Lower leg skin (tissue), 4 donors: ENCODE results near the gene INPP5F. TPM values are rescaled to one million over a fixed set of nuclear protein-coding genes. Genes with fewer than 3 reads are reported as not detected.

Source experiments
- DNase-seq, 2 donors: peaks; one replicate each; pipeline ENCODE4 v3.0.0-alpha.2; 2019; ENCODE audit warnings: low spot score in 2 of 2
- H3K4me3 ChIP-seq: fragments of 200-600 bp; sonication (generic); 2 replicates; pipeline ENCODE4 v1.5.1; 2017; ENCODE audit warnings: mild to moderate bottlenecking, low read depth; ENCODE audit not compliant: poor library complexity, severe bottlenecking
- POLR2A ChIP-seq, 2 donors: fragments of 450-650 bp; IDR thresholded peaks; one replicate each; pipeline ENCODE4 v1.6.1; 2016 to 2017; ENCODE audit warnings: antibody characterized with exemption in 2 of 2, mild to moderate bottlenecking in 1 of 2, moderate library complexity in 1 of 2
- WGBS, 2 donors: methylation state at CpG; one replicate each; pipeline ENCODE4 v1.1.5; 2018; 5-methylcytosine and 5-hydroxymethylcytosine counted together
- intact Hi-C: fragments of 100-400 bp; cut with DNase I; formaldehyde crosslinking; loops from one replicate; pipeline ENCODE4 v1.15.0; 2023; ENCODE audit warnings: low total_unique reads
- total RNA-seq, 4 donors: library from RNA; depleted of rRNA; stranded (reverse); fragments of >200 nt; gene quantifications; one replicate each; pipeline ENCODE4 v1.1.0, GENCODE V29; 2016
- TF ChIP-seq, protein P1 (sequence below), 3 donors: fragments of 450-650 bp; IDR thresholded peaks; one replicate each; pipeline ENCODE4 v1.5.1; 2016; ENCODE audit warnings: antibody characterized with exemption in 3 of 3, mild to moderate bottlenecking in 3 of 3, moderate library complexity in 2 of 3

INPP5F gene
- total RNA-seq, 4 donors from 2014 or later, result 13.8 to 17.1 (median 15.0) TPM

DNA sequence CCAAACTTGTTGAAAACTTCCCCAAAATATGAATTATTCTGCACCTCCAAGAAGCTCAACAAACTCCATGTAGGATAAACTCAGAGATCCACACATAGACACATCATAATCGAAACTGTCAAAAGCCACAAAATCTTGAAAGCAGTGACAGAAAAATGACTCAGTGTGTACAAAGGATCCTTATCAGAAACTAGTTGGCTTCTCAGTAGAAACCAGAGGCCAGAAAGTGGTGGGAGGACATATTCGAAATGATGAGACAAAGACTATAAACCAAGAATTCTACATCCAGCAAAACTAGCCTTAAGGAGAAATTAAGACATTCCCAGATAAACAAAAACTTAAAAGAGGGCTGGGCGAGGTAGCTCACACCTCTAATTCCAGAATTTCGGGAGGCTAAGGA, 108.3 kb downstream of the INPP5F start:
- intact Hi-C loops, result no loop called here
- no peak for DNase-seq
- WGBS, 2 donors, result 87 to 90% methylated on average over 4 of the region's 4 CpGs
- TF ChIP-seq, protein P1, sequence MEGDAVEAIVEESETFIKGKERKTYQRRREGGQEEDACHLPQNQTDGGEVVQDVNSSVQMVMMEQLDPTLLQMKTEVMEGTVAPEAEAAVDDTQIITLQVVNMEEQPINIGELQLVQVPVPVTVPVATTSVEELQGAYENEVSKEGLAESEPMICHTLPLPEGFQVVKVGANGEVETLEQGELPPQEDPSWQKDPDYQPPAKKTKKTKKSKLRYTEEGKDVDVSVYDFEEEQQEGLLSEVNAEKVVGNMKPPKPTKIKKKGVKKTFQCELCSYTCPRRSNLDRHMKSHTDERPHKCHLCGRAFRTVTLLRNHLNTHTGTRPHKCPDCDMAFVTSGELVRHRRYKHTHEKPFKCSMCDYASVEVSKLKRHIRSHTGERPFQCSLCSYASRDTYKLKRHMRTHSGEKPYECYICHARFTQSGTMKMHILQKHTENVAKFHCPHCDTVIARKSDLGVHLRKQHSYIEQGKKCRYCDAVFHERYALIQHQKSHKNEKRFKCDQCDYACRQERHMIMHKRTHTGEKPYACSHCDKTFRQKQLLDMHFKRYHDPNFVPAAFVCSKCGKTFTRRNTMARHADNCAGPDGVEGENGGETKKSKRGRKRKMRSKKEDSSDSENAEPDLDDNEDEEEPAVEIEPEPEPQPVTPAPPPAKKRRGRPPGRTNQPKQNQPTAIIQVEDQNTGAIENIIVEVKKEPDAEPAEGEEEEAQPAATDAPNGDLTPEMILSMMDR (IDR thresholded peaks at IDR 0.05), result no peak
- TF ChIP-seq POLR2A (IDR thresholded peaks at IDR 0.05), result no peak
- no peak overlapping the region for H3K4me3 ChIP-seq

DNA sequence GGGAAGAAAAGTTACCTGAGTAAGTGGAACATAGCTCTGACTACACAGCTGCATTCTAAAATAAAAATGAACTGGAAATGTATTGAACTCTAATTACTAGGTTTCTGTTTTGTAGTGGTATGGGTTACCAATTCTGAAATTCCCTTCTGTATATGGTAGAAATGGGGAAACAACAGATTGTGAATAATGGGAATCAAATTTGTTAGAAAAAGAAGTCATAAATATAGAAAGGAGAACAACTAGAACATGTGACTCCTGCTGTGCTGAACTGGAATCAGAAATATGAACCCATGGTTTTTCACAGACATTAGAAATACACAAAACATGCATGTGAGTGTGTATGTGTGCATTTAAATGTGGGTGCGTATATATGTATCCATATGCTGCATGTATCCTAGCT, 119.8 kb downstream of the INPP5F start:
- DNase-seq, result no peak
- H3K4me3 ChIP-seq, result no peak overlapping the region
- intact Hi-C loops, result no loop called here
- TF ChIP-seq, protein P1 (IDR thresholded peaks at IDR 0.05), result no peak
- no peak for TF ChIP-seq POLR2A (IDR thresholded peaks at IDR 0.05)
- WGBS, 2 donors, result 86 to 98% methylated on average over 1 of the region's 1 CpG

DNA sequence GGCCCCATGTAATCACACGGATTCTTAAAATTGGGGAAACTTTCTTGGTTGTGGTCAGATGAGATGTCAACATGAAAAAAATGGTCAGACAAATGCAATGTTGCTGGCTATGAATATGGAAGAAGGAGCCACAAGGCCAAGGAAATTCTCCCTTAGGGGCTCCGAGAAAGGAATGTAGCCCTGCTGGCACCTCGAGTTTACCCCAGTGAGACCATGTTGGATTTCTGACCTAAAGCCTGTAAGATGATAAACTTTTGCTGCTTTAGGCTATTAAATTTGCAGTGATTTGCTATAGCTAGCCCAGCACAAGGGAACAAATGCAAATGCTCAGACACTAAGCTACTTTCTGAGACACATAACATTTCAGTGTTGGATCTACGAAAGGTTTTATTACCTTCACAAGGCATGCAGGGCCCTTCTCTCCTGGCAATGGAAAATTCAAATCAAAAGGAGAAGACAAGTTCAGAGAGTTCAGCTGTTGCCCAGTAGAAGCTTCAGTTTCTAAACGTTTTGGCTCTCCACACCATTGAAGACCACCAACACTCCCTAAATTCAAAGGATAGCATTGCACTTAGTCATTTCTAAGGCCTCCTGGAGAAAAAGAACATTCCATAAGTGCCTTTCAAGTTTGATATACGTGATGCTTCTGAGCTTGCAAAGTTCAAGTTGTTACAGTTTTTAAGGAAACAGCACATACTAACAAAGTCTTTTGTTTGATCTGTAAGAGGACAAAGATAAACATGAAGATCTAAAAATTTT, 123.4 kb downstream of the INPP5F start:
- 74 to 79% methylated on average over 6 of the region's 6 CpGs for WGBS, 2 donors
- H3K4me3 ChIP-seq, result no peak overlapping the region
- DNase-seq, result no peak
- intact Hi-C loops, result no loop called here
- no peak for TF ChIP-seq POLR2A (IDR thresholded peaks at IDR 0.05)
- TF ChIP-seq, protein P1 (IDR thresholded peaks at IDR 0.05), result no peak

DNA sequence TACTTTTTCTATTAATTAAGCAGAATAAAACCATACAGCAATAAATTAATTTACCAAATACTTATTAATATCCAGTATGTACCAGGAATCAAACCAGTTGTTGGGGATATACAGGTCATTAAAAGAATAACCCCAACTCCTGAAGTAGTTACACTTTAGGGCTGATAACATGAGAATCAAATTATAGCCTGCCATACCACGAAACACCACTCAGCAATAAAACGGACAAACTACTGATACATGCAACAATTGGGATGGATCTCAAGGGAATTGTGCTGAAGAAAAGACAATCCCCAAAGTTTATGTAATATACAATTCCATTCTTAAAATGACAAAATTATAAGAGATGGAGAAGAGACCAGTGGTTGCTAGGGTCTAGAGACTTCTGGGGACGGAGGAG, 124.1 kb downstream of the INPP5F start:
- TF ChIP-seq, protein P1 (IDR thresholded peaks at IDR 0.05), result no peak
- no peak for TF ChIP-seq POLR2A (IDR thresholded peaks at IDR 0.05)
- no peak overlapping the region for H3K4me3 ChIP-seq
- WGBS, 2 donors, result 89 to 90% methylated on average over 3 of the region's 3 CpGs
- no peak for DNase-seq
- intact Hi-C loops, result no loop called here

DNA sequence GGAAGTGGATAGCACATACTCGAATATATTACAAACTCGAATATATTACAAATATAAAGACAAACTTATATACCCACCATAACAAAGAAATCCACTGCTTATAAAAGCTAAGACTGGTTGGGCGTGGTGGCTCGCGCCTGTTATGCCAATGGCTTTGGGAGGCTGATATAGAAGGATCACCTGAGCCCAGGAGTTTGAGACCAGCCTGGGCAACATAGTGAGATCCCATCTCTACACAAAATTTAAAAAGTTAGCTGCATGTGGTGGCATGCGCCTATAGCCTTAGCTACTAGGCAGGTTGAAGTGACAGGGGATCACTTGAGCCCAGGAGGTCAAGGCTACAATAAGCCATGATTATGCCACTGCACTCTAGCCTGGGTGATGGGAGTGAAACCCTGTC, 126.4 kb downstream of the INPP5F start:
- no peak for DNase-seq
- WGBS, 2 donors, result 89 to 96% methylated on average over 6 of the region's 6 CpGs
- no peak for TF ChIP-seq POLR2A (IDR thresholded peaks at IDR 0.05)
- TF ChIP-seq, protein P1 (IDR thresholded peaks at IDR 0.05), result no peak
- no peak overlapping the region for H3K4me3 ChIP-seq
- intact Hi-C loops, result no loop called here

DNA sequence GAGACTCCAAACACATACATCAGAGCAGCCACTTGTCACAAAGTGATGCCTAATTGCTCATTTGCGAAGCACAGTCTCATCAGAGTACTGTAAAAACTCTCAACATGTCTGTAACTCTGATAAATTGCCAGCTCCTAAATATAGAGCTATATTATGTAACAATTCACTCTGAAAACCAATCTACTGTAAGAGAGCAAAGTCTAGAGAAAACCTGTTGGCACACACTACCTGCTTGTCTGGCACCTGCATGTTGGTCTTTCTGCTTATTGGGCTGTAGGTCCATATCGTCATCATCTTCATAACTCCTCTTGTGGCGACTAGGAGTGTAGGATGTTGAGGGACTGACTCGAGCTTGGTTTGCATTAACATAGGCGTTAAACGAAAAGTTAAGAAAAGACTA, 127.0 kb downstream of the INPP5F start:
- DNase-seq, result no peak
- intact Hi-C loops, result no loop called here
- no peak overlapping the region for H3K4me3 ChIP-seq
- TF ChIP-seq, protein P1 (IDR thresholded peaks at IDR 0.05), result no peak
- TF ChIP-seq POLR2A (IDR thresholded peaks at IDR 0.05), result no peak
- WGBS, 2 donors, result 86 to 88% methylated on average over 6 of the region's 6 CpGs
